Panc1 (cell line): ENCODE results near the gene PRKCA. TPM values are rescaled to one million over a fixed set of nuclear protein-coding genes. Genes with fewer than 3 reads are reported as not detected.

Experiments
- ATAC-seq: fragments of 200-7000 bp; cut with Tn5 transposase; 2 replicates; pipeline ENCODE4 v1.9.1; 2020; ENCODE audit warnings: mild to moderate bottlenecking, moderate library complexity
- BruUV-seq: library from RNA; stranded (reverse); fragments of 400-500 nt; replicated peaks from 2 replicates; lab custom pipeline; 2021; lab: Mats Ljungman, UMichigan
- CTCF ChIA-PET: fragments of 300-600 bp; sonication (Branson Sonifier 250); formaldehyde crosslinking; loops from one replicate; lab custom pipeline; 2022; ENCODE audit warnings: antibody characterized with exemption; lab: Charles Lee
- POLR2A ChIA-PET: fragments of 300-600 bp; sonication (Branson Sonifier 250); formaldehyde crosslinking; loops from one replicate; lab custom pipeline; 2022; ENCODE audit warnings: antibody characterized with exemption; lab: Charles Lee
- DNase-seq: peaks from one replicate; pipeline ENCODE4 v3.0.0-alpha.2; 2010; ENCODE audit warnings: low read depth, low spot score
- H3K27ac ChIP-seq: 2 replicates; pipeline ENCODE4 v1.5.1; 2011; ENCODE audit warnings: mild to moderate bottlenecking, low read length, inconsistent platforms
- H3K27me3 ChIP-seq: fragments of 200-500 bp; sonication (Bioruptor generic); 2 replicates; pipeline ENCODE4 v1.6.0; 2014; ENCODE audit warnings: low read length, inconsistent platforms; ENCODE audit not compliant: control insufficient read depth, insufficient read depth
- H3K36me3 ChIP-seq: fragments of 200-500 bp; sonication (Bioruptor generic); 2 replicates; pipeline ENCODE4 v1.5.1; 2014; ENCODE audit warnings: inconsistent platforms, mild to moderate bottlenecking, low read length, moderate library complexity; ENCODE audit not compliant: control insufficient read depth, insufficient read depth
- H3K4me1 ChIP-seq: 2 replicates; pipeline ENCODE4 v1.5.1; 2011; ENCODE audit warnings: inconsistent platforms, mild to moderate bottlenecking, low read length, moderate library complexity; ENCODE audit not compliant: control insufficient read depth, insufficient read depth
- H3K4me3 ChIP-seq, 2 experiments: 2 replicates each; pipeline ENCODE4 v1.5.1; 2011 to 2012; ENCODE audit warnings: low read depth in 2 of 2, low read length in 2 of 2, mild to moderate bottlenecking in 2 of 2, inconsistent platforms in 1 of 2, moderate library complexity in 1 of 2
- H3K9me3 ChIP-seq: fragments of 200-500 bp; sonication (Bioruptor generic); 2 replicates; pipeline ENCODE4 v1.5.1; 2014; ENCODE audit warnings: low read depth, mild to moderate bottlenecking, inconsistent platforms, low read length, moderate library complexity; ENCODE audit not compliant: control insufficient read depth, insufficient read depth
- CTCF ChIP-seq: fragments of 450-650 bp; IDR thresholded peaks from 2 replicates; pipeline ENCODE4 v1.5.1; 2017; ENCODE audit warnings: mild to moderate bottlenecking
- POLR2AphosphoS5 ChIP-seq: IDR thresholded peaks from 2 replicates; pipeline ENCODE4 v1.6.1; 2012; ENCODE audit warnings: mild to moderate bottlenecking, low read depth, low read length, moderate library complexity
- REST ChIP-seq, 2 experiments: IDR thresholded peaks; 2 replicates each; pipeline ENCODE4 v1.6.1; 2011 to 2012; ENCODE audit warnings: low read depth in 2 of 2, control low read depth in 1 of 2, low read length in 1 of 2, mild to moderate bottlenecking in 1 of 2, moderate library complexity in 1 of 2; ENCODE audit not compliant: insufficient read depth in 1 of 2
- SIN3A ChIP-seq: IDR thresholded peaks from 2 replicates; pipeline ENCODE4 v1.6.1; 2012; ENCODE audit warnings: low read depth, mild to moderate bottlenecking, low read length, moderate library complexity, borderline replicate concordance; ENCODE audit not compliant: insufficient read depth
- TCF7L2 ChIP-seq: IDR thresholded peaks from 2 replicates; pipeline ENCODE4 v1.6.1; 2011; ENCODE audit warnings: mild to moderate bottlenecking, low read depth, low read length, inconsistent platforms
- in situ Hi-C: cut with HindIII; loops from 2 replicates; pipeline ENCODE4 v1.10.0; 2016; ENCODE audit warnings: low sequenced_read_pairs, low pct_unique_long_range_greater_than_20kb
- intact Hi-C: fragments of 100-400 bp; cut with micrococcal nuclease; formaldehyde crosslinking; loops from one replicate; pipeline ENCODE4 v1.10.0; 2022; ENCODE audit not compliant: unreplicated experiment
- total RNA-seq: library from RNA; stranded (reverse); gene quantifications from one replicate; pipeline ENCODE4 v1.2.1, GENCODE V29; 2021; ENCODE audit not compliant: unreplicated experiment

Gene PRKCA
- total RNA-seq, 1 experiment from 2014 or later, result 53.0 TPM

- POLR2A ChIA-PET, result no interaction called here
- DNase-seq (no peak), ATAC-seq (no peak)
- intact Hi-C loops (no loop called here), in situ Hi-C loops (no loop called here)
- Histone ChIP-seq H3K27ac (no peak overlapping the region), H3K9me3 (no peaks in the 10 kb centered on the region), H3K4me3 (no peak overlapping the region), H3K36me3 (no peaks in the 10 kb centered on the region; the same call in 1 of the 2 replicates), H3K4me1 (0 out of 2 replicates have a peak, but pooled peaks cover 2% of the 10 kb centered on the region), H3K27me3 (no peaks in the 10 kb centered on the region)
- TF ChIP-seq CTCF (no peak), POLR2AphosphoS5 (no peak), REST (IDR thresholded peaks at IDR 0.05; ENCODE audit: insufficient read depth in 1 of 2, low read depth in 2 of 2, low read length in 1 of 2) (no peak), TCF7L2 (no peak), SIN3A (no peak)
- CTCF ChIA-PET, result no interaction called here
- BruUV-seq, result no TSS peak
Measured at GRCh38 chr17:66701462-66701861, 399.0 kb downstream of the PRKCA start.

GRCh38 chr17:66702106-66702936 lies 399.9 kb downstream of the PRKCA start:
- peak; percentile 72 for DNase-seq
- in situ Hi-C loops (no loop called here), intact Hi-C loops (no loop called here)
- POLR2A ChIA-PET, result no interaction called here
- Histone ChIP-seq H3K4me3 (no peak overlapping the region), H3K36me3 (no peaks in the 10 kb centered on the region; the same call in 1 of the 2 replicates), H3K27ac (no peak overlapping the region), H3K9me3 (no peaks in the 10 kb centered on the region), H3K27me3 (no peaks in the 10 kb centered on the region), H3K4me1 (0 out of 2 replicates have a peak, but pooled peaks cover 2% of the 10 kb centered on the region)
- no TSS peak for BruUV-seq
- CTCF ChIA-PET, result no interaction called here
- TF ChIP-seq TCF7L2, result no peak
- TF ChIP-seq CTCF, result no peak
- TF ChIP-seq POLR2AphosphoS5, result no peak
- TF ChIP-seq REST (IDR thresholded peaks at IDR 0.05; ENCODE audit: insufficient read depth in 1 of 2, low read depth in 2 of 2, low read length in 1 of 2), result no peak
- TF ChIP-seq SIN3A, result no peak
- peak; percentile 87 for ATAC-seq
